GM23338 (cell line): Measurements from ENCODE around the gene SLC13A4. TPM values are rescaled to one million over a fixed set of nuclear protein-coding genes. Genes with fewer than 3 reads are reported as not detected.

ENCODE experiments used
- ATAC-seq: fragments of 200-7000 bp; cut with Tn5 transposase; 3 replicates; pipeline ENCODE4 v1.9.1; 2020
- DNase-seq: peaks from one replicate; pipeline ENCODE4 v3.0.0-alpha.2; 2015; ENCODE audit warnings: low spot score
- H2AFZ ChIP-seq: fragments of 200-600 bp; sonication (generic); 2 replicates; pipeline ENCODE4 v1.8.0; 2016; ENCODE audit warnings: antibody characterized with exemption, mild to moderate bottlenecking, moderate library complexity
- H3F3A ChIP-seq: fragments of 200-600 bp; sonication (generic); replicated peaks from 2 replicates; pipeline ENCODE4 v1.8.0; 2017; ENCODE audit warnings: antibody characterized with exemption, mixed run types, low read depth
- H3K27ac ChIP-seq: fragments of 200-600 bp; sonication (generic); 2 replicates; pipeline ENCODE4 v1.6.1; 2016; ENCODE audit warnings: low read depth
- H3K27me3 ChIP-seq: fragments of 200-600 bp; sonication (generic); 2 replicates; pipeline ENCODE4 v1.8.0; 2016; ENCODE audit warnings: mild to moderate bottlenecking, mixed run types, moderate library complexity; ENCODE audit not compliant: insufficient read depth
- H3K36me3 ChIP-seq: fragments of 200-600 bp; sonication (generic); 2 replicates; pipeline ENCODE4 v1.8.0; 2016; ENCODE audit warnings: mild to moderate bottlenecking; ENCODE audit not compliant: insufficient read depth
- H3K4me1 ChIP-seq: fragments of 200-600 bp; sonication (generic); 2 replicates; pipeline ENCODE4 v1.8.0; 2016; ENCODE audit warnings: mild to moderate bottlenecking, moderate library complexity; ENCODE audit not compliant: insufficient read depth
- H3K4me2 ChIP-seq: fragments of 200-600 bp; sonication (generic); 2 replicates; pipeline ENCODE4 v1.7.1; 2017; ENCODE audit warnings: mixed run types
- H3K4me3 ChIP-seq: fragments of 200-600 bp; sonication (generic); 2 replicates; pipeline ENCODE4 v1.6.1; 2016; ENCODE audit warnings: mixed run types
- H3K79me2 ChIP-seq: fragments of 200-600 bp; sonication (generic); replicated peaks from 2 replicates; pipeline ENCODE4 v1.8.0; 2017; ENCODE audit warnings: mild to moderate bottlenecking; ENCODE audit not compliant: insufficient read depth
- H3K9me2 ChIP-seq: fragments of 200-600 bp; sonication (generic); 2 replicates; pipeline ENCODE4 v1.8.0; 2017; ENCODE audit not compliant: insufficient read depth
- H4K20me1 ChIP-seq: fragments of 200-600 bp; sonication (generic); replicated peaks from 2 replicates; pipeline ENCODE4 v1.8.0; 2017; ENCODE audit warnings: mild to moderate bottlenecking; ENCODE audit not compliant: insufficient read depth
- H3K27ac Mint-ChIP-seq: 2 replicates; pipeline ENCODE4 v1.8.0; 2020; ENCODE audit warnings: inconsistent platforms, mild to moderate bottlenecking, moderate library complexity, mixed read lengths
- H3K27me3 Mint-ChIP-seq: 3 replicates; pipeline ENCODE4 v1.8.0; 2022; ENCODE audit warnings: low read depth, mild to moderate bottlenecking, moderate library complexity, mixed read lengths, inconsistent platforms; ENCODE audit not compliant: insufficient read depth, poor library complexity
- H3K36me3 Mint-ChIP-seq: 3 replicates; pipeline ENCODE4 v1.8.0; 2021; ENCODE audit warnings: low read depth, mild to moderate bottlenecking, inconsistent platforms, moderate library complexity, mixed read lengths
- H3K4me1 Mint-ChIP-seq: 3 replicates; pipeline ENCODE4 v1.8.0; 2020; ENCODE audit warnings: mild to moderate bottlenecking, inconsistent platforms, mixed read lengths
- H3K4me3 Mint-ChIP-seq: 3 replicates; pipeline ENCODE4 v1.8.0; 2021; ENCODE audit warnings: moderate library complexity, mild to moderate bottlenecking, inconsistent platforms, mixed read lengths
- H3K9me3 Mint-ChIP-seq: 3 replicates; pipeline ENCODE4 v1.8.0; 2020; ENCODE audit warnings: moderate library complexity, mild to moderate bottlenecking, inconsistent platforms, mixed read lengths
- CREB1 ChIP-seq: fragments of 250-450 bp; sonication (Bioruptor Pico); IDR thresholded peaks from 2 replicates; pipeline ENCODE4 v1.5.0; 2020; ENCODE audit warnings: low read depth, mild to moderate bottlenecking, moderate library complexity
- NANOG ChIP-seq: IDR thresholded peaks from 2 replicates; pipeline ENCODE4 v1.6.1; 2016; ENCODE audit warnings: antibody characterized with exemption, borderline replicate concordance
- STAT1 ChIP-seq: IDR thresholded peaks from one replicate; pipeline ENCODE4 v1.6.1; 2016; ENCODE audit warnings: antibody characterized with exemption; ENCODE audit not compliant: unreplicated experiment
- ZNF114 ChIP-seq: fragments of 250-450 bp; sonication (Bioruptor Pico); IDR thresholded peaks from 2 replicates; pipeline ENCODE4 v1.5.0; 2020; ENCODE audit warnings: mild to moderate bottlenecking, moderate library complexity
- ZNF462 ChIP-seq: fragments of 250-450 bp; sonication (Bioruptor Pico); IDR thresholded peaks from 2 replicates; pipeline ENCODE4 v1.5.0; 2020; ENCODE audit warnings: mild to moderate bottlenecking, moderate library complexity
- polyA plus RNA-seq: library from polyadenylated mRNA; unstranded; fragments of >200 nt; fragmentation: Nextera tagmentation; extraction: Ambion mirVana; gene quantifications from 2 replicates; pipeline ENCODE4 v1.2.1, GENCODE V29; 2016
- total RNA-seq: library from RNA; depleted of rRNA; stranded (reverse); fragments of >200 nt; shearing (Covaris generic); gene quantifications from 2 replicates; pipeline ENCODE4 v1.2.3, GENCODE V29; 2014

The SLC13A4 gene
- total and polyA plus RNA-seq, 2 experiments from 2014 or later: 1.7 to 2.3 TPM

GRCh38 chr7:135753616-135754413 lies 25.8 kb upstream of the SLC13A4 start:
- Histone ChIP-seq H3K9me2 (peaks cover 9% of the 10 kb centered on the region), H3K27me3 (no peaks in the 10 kb centered on the region), H3K4me3 (no peak overlapping the region), H3K79me2 (no peaks in the 10 kb centered on the region), H4K20me1 (no peaks in the 10 kb centered on the region), H2AFZ (no peak overlapping the region), H3F3A (no peaks in the 10 kb centered on the region), H3K4me1 (peaks cover 11% of the 10 kb centered on the region; the same call in 1 of the 2 replicates), H3K27ac (0 out of 2 replicates have a peak overlapping the region, but pooled peaks have one; percentile 42), H3K4me2 (0 out of 2 replicates have a peak overlapping the region, but pooled peaks have one; percentile 7), H3K36me3 (no peaks in the 10 kb centered on the region)
- peaks cover 24% of the 10 kb centered on the region for H3K4me1 Mint-ChIP-seq
- ATAC-seq (peak; percentile 87), DNase-seq (peak; percentile 73)
- peak overlapping the region; percentile 19; the same call in 1 of the 2 replicates for H3K27ac Mint-ChIP-seq
- H3K27me3 Mint-ChIP-seq: peaks cover 5% of the 10 kb centered on the region
- no peak overlapping the region for H3K4me3 Mint-ChIP-seq
- peaks cover 7% of the 10 kb centered on the region for H3K9me3 Mint-ChIP-seq
- peaks cover 19% of the 10 kb centered on the region for H3K36me3 Mint-ChIP-seq
- peak; percentile 42 for TF ChIP-seq ZNF114 (CRISPR knock-in tag)
- TF ChIP-seq STAT1: no peak
- TF ChIP-seq ZNF462 (CRISPR knock-in tag): peak; percentile 44; the same call in 1 of the 2 replicates
- TF ChIP-seq CREB1: peak; percentile 35; the same call in 1 of the 2 replicates
- peak; percentile 76; the same call in 1 of the 2 replicates for TF ChIP-seq NANOG
